Colonic mucosa (tissue), 4 donors: ENCODE data around the gene DIPK2B. TPM values are rescaled to one million over a fixed set of nuclear protein-coding genes. Genes with fewer than 3 reads are reported as not detected.

Experiments used
- DNase-seq: peaks from one replicate; pipeline ENCODE4 v3.0.0-alpha.2; 2020
- H3K27ac ChIP-seq: fragments of 200-600 bp; one replicate; pipeline ENCODE4 v1.8.0; 2021
- H3K27me3 ChIP-seq: fragments of 200-600 bp; one replicate; pipeline ENCODE4 v1.8.0; 2021
- H3K36me3 ChIP-seq: fragments of 200-600 bp; one replicate; pipeline ENCODE4 v1.8.0; 2021
- H3K4me1 ChIP-seq: fragments of 200-600 bp; one replicate; pipeline ENCODE4 v1.8.0; 2021; ENCODE audit warnings: mild to moderate bottlenecking
- H3K4me3 ChIP-seq: fragments of 200-600 bp; one replicate; pipeline ENCODE4 v1.8.0; 2021
- H3K9ac ChIP-seq, 2 donors: one replicate each; pipeline ENCODE4 v1.7.0; 2013; ENCODE audit warnings: control low read depth in 2 of 2, low read depth in 2 of 2, low read length in 2 of 2
- H3K9me3 ChIP-seq: fragments of 200-600 bp; one replicate; pipeline ENCODE4 v1.8.0; 2021
- intact Hi-C: fragments of 100-400 bp; cut with DNase I; formaldehyde crosslinking; loops from one replicate; pipeline ENCODE4 v1.14.1; 2022
- total RNA-seq, 2 donors: library from RNA; stranded (reverse); fragmentation: NEBNext Ultra II Directional in 1 of 2; extraction: Animal tissue kit (Norgen Biotek cat#: 25700) in 1 of 2; gene quantifications; one replicate each; pipeline ENCODE4 v1.2.1, GENCODE V29; 2021
- TF ChIP-seq, protein P1 (sequence below): fragments of 200-600 bp; IDR thresholded peaks from one replicate; pipeline ENCODE4 v1.8.0; 2022; ENCODE audit warnings: antibody characterized with exemption, mild to moderate bottlenecking
- donor health status: healthy.
- donor health status: DM: no; HTN: no; CAD: no.
- donor health status: DM: no; HTN: no; CAD: no.

The DIPK2B gene
- total RNA-seq, 2 donors from 2014 or later: 1.5 to 2.5 TPM

DNA sequence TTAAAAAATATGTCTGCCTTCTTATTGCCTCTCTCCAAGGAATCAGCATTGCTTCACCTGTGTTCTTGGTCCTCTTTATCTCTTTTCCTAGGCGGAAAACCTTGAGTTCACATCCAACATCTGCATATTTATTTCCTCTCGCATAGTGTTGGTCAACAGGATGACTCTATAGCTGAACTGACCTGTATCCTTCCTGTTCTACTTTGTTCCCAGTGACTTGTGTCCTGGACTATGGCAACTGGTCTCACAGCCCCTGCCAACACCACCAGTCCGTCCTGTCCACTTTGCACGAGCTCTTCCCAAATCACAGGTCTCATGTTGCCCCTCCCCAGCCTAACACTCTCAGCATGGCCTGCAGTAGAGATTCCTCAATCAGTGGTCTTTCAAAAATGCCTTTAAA lies 2.0 kb downstream of the DIPK2B start:
- no peak overlapping the region for H3K9ac ChIP-seq
- H3K9me3 ChIP-seq: no peaks in the 10 kb centered on the region
- H3K4me1 ChIP-seq: peaks cover 7% of the 10 kb centered on the region
- TF ChIP-seq, protein P1, sequence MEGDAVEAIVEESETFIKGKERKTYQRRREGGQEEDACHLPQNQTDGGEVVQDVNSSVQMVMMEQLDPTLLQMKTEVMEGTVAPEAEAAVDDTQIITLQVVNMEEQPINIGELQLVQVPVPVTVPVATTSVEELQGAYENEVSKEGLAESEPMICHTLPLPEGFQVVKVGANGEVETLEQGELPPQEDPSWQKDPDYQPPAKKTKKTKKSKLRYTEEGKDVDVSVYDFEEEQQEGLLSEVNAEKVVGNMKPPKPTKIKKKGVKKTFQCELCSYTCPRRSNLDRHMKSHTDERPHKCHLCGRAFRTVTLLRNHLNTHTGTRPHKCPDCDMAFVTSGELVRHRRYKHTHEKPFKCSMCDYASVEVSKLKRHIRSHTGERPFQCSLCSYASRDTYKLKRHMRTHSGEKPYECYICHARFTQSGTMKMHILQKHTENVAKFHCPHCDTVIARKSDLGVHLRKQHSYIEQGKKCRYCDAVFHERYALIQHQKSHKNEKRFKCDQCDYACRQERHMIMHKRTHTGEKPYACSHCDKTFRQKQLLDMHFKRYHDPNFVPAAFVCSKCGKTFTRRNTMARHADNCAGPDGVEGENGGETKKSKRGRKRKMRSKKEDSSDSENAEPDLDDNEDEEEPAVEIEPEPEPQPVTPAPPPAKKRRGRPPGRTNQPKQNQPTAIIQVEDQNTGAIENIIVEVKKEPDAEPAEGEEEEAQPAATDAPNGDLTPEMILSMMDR: no peak
- no peaks in the 10 kb centered on the region for H3K27me3 ChIP-seq
- no peak for DNase-seq
- H3K4me3 ChIP-seq: no peak overlapping the region
- no peak overlapping the region for H3K27ac ChIP-seq
- no peaks in the 10 kb centered on the region for H3K36me3 ChIP-seq
- intact Hi-C loops: no loop called here

DNA sequence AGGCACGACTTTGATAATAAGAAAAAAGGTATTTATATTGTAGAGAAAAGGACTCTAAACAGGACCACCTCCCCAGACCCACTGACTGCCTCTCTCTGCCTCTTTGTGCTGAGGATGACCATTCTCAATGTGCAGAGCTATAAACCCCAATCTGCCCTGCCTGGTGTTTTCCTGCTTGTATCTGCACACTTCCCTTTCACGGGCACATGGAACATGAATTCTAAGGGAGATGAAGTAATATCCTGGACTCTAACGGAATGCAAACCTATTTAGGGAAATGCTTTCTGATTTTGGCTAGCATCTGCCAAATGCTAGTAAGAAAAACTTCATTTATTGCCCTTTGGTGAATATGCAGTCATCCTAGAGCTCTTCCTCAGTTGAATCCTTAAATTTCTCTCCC lies 2.4 kb downstream of the DIPK2B start:
- no peak overlapping the region for H3K9ac ChIP-seq
- no peaks in the 10 kb centered on the region for H3K36me3 ChIP-seq
- DNase-seq: no peak
- no peaks in the 10 kb centered on the region for H3K27me3 ChIP-seq
- TF ChIP-seq, protein P1: no peak
- intact Hi-C loops: no loop called here
- H3K4me3 ChIP-seq: no peak overlapping the region
- H3K27ac ChIP-seq: no peak overlapping the region
- no peaks in the 10 kb centered on the region for H3K9me3 ChIP-seq
- peaks cover 7% of the 10 kb centered on the region for H3K4me1 ChIP-seq

DNA sequence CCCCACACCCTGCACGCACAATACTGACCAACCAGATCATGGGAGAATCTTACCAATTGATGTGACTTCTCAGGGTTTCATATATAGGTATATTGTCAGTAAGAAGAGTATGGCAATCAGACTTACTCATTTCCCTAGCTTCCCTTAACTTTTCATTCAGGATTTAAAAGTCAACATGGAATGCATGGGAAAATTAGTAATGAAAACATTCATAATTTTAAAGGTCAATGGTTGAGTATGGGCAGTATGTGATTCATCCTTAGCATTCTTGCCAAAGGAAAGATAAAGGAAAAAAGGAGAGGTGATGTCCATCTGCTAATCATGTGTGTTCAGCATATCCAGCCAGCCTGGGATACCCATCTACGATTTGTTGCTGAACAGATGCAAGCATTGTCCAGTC lies 4.0 kb downstream of the DIPK2B start:
- H3K9me3 ChIP-seq: no peaks in the 10 kb centered on the region
- no peak for DNase-seq
- no peak overlapping the region for H3K9ac ChIP-seq
- H3K4me1 ChIP-seq: no peaks in the 10 kb centered on the region
- H3K27ac ChIP-seq: no peak overlapping the region
- H3K27me3 ChIP-seq: no peaks in the 10 kb centered on the region
- intact Hi-C loops: no loop called here
- H3K36me3 ChIP-seq: no peaks in the 10 kb centered on the region
- TF ChIP-seq, protein P1: no peak
- no peak overlapping the region for H3K4me3 ChIP-seq

DNA sequence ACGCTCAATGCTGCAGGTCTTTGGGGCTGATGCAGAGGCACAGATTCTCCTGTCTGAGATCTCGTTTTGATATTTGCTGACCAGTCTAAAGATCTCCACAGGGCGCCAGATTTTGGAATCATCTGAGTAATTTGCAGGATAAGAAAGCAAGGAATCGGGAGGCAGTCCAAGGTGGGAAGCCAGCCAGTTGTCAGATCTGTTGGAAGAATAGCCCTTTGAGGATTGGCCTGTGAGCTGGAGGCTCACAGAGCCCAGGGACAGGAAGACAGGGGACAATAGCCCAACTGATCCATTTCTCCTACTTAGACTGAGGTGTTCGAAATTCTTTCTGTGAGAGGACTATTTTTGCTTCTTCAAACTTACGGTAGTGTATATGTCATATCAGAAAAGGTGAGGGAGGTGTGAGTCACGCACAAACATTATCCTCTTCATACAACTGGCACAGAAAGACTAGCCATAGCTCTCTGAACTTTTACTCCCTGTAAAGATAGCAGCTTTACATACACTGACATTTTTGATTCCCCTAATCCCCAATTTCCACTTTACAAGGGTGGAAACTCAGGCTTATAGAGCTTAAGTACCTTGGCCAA lies 8.8 kb downstream of the DIPK2B start:
- no peak overlapping the region for H3K4me3 ChIP-seq
- no peaks in the 10 kb centered on the region for H3K36me3 ChIP-seq
- DNase-seq: no peak
- TF ChIP-seq, protein P1: no peak
- no peaks in the 10 kb centered on the region for H3K4me1 ChIP-seq
- no peak overlapping the region for H3K27ac ChIP-seq
- no peaks in the 10 kb centered on the region for H3K9me3 ChIP-seq
- intact Hi-C loops: no loop called here
- H3K27me3 ChIP-seq: peaks cover 6% of the 10 kb centered on the region
- H3K9ac ChIP-seq: no peak overlapping the region

DNA sequence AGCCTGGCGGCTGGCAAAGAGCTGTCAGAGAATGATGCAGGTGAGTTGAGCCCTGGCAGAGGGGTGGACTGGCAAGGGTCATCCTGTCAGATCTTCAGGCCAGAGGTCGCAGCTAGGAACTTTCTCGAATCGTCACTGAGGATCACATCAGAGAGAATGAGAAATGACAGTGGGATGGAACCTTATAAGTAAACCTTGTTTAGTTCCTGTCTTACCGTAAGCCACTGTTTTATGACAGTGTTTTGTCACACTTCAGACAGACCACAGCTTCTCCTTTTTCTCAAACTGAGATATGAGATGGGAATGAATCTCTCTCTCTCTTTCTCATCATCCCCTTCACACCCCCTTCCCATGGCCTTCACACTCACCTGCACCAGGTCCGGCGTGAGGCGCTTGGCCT lies 9.3 kb downstream of the DIPK2B start:
- Histone ChIP-seq H3K4me1 (no peaks in the 10 kb centered on the region), H3K9me3 (no peaks in the 10 kb centered on the region), H3K4me3 (no peak overlapping the region), H3K27me3 (peaks cover 6% of the 10 kb centered on the region), H3K9ac (no peak overlapping the region), H3K36me3 (no peaks in the 10 kb centered on the region), H3K27ac (no peak overlapping the region)
- no peak for DNase-seq
- TF ChIP-seq, protein P1: no peak
- intact Hi-C loops: no loop called here
